H1 (cell line): ENCODE data around the gene DEFB126. TPM values are rescaled to one million over a fixed set of nuclear protein-coding genes. Genes with fewer than 3 reads are reported as not detected.

Experiments
- CTCF ChIA-PET: fragments of 300-600 bp; sonication (Branson Sonifier 250); formaldehyde crosslinking; loops from one replicate; lab custom pipeline; 2021; ENCODE audit not compliant: partially characterized antibody; lab: Charles Lee
- POLR2A ChIA-PET: fragments of 300-600 bp; sonication (Branson Sonifier 250); formaldehyde crosslinking; loops from one replicate; lab custom pipeline; 2021; ENCODE audit warnings: inconsistent platforms; ENCODE audit not compliant: partially characterized antibody; lab: Charles Lee
- DNase-seq, 2 experiments: peaks; one replicate each; pipeline versions ENCODE4 v3.0.0 to v3.0.0-alpha.2; 2010 to 2022; ENCODE audit warnings: low spot score in 2 of 2, low read depth in 1 of 2, mixed read lengths in 1 of 2
- FAIRE-seq: peaks from 2 replicates; lab custom pipeline; 2011; peaks lifted over from hg19 to GRCh38; lab: Jason Lieb, UNC
- H2AFZ ChIP-seq: 2 replicates; pipeline ENCODE4 v1.8.1; 2012; ENCODE audit warnings: low read length, inconsistent platforms
- H2AK5ac ChIP-seq: 2 replicates; pipeline ENCODE4 v1.6.1; 2013; ENCODE audit warnings: low read depth, low read length
- H2BK120ac ChIP-seq: replicated peaks from 2 replicates; pipeline ENCODE3; 2013; ENCODE audit warnings: low read depth, low read length, inconsistent platforms
- H2BK12ac ChIP-seq: 2 replicates; pipeline ENCODE4 v1.6.1; 2013; ENCODE audit warnings: low read depth, low read length
- H2BK15ac ChIP-seq: 2 replicates; pipeline ENCODE4 v1.6.1; 2013; ENCODE audit warnings: low read length
- H2BK20ac ChIP-seq: 2 replicates; pipeline ENCODE4 v1.6.1; 2013; ENCODE audit warnings: low read length
- H2BK5ac ChIP-seq: 2 replicates; pipeline ENCODE4 v1.6.1; 2013; ENCODE audit warnings: low read depth, low read length
- H3K14ac ChIP-seq: 2 replicates; pipeline ENCODE4 v1.6.1; 2013; ENCODE audit warnings: inconsistent platforms; ENCODE audit not compliant: insufficient read length
- H3K18ac ChIP-seq: 2 replicates; pipeline ENCODE4 v1.6.1; 2013; ENCODE audit warnings: low read length; ENCODE audit errors: extremely low read depth
- H3K23ac ChIP-seq: 2 replicates; pipeline ENCODE4 v1.6.1; 2013; ENCODE audit warnings: inconsistent platforms; ENCODE audit not compliant: insufficient read length
- H3K23me2 ChIP-seq: 2 replicates; pipeline ENCODE4 v1.6.1; 2013; ENCODE audit warnings: low read depth, low read length
- H3K27ac ChIP-seq: 2 replicates; pipeline ENCODE4 v1.6.1; 2011; ENCODE audit warnings: low read depth, low read length, inconsistent platforms
- H3K27me3 ChIP-seq, 4 experiments: replicated peaks in 1 of 4; 1 replicate in 1 of 4; 2 replicates in 3 of 4; pipeline versions ENCODE4 v1.6.1 to v1.8.1; 2011 to 2013; ENCODE audit warnings: low read length in 3 of 4, mild to moderate bottlenecking in 3 of 4, inconsistent platforms in 2 of 4, mixed read lengths in 2 of 4, moderate library complexity in 1 of 4; ENCODE audit not compliant: control insufficient read depth in 3 of 4, insufficient read depth in 3 of 4; ENCODE audit errors: extremely low read depth in 1 of 4
- H3K36me3 ChIP-seq, 4 experiments: 2 replicates each; pipeline versions ENCODE4 v1.6.1 to v1.8.1; 2011 to 2013; ENCODE audit warnings: mild to moderate bottlenecking in 4 of 4, low read length in 3 of 4, moderate library complexity in 2 of 4, control low read depth in 1 of 4, inconsistent platforms in 1 of 4; ENCODE audit not compliant: insufficient read depth in 4 of 4, control insufficient read depth in 2 of 4
- H3K4ac ChIP-seq: replicated peaks from 2 replicates; pipeline ENCODE3; 2013; ENCODE audit warnings: low read length, low read depth, mixed read lengths, inconsistent platforms; ENCODE audit not compliant: insufficient read length
- H3K4me1 ChIP-seq, 4 experiments: replicated peaks in 1 of 4; 1 replicate in 1 of 4; 2 replicates in 3 of 4; pipeline versions ENCODE4 v1.6.1 to v1.8.1; 2011 to 2013; ENCODE audit warnings: low read length in 3 of 4, inconsistent platforms in 2 of 4, mixed read lengths in 1 of 4; ENCODE audit not compliant: insufficient read depth in 4 of 4, control insufficient read depth in 3 of 4
- H3K4me2 ChIP-seq, 2 experiments: 2 replicates each; pipeline versions ENCODE4 v1.6.1 to v1.8.1; 2011 to 2013; ENCODE audit warnings: low read depth in 2 of 2, low read length in 2 of 2, control low read depth in 1 of 2, inconsistent platforms in 1 of 2, mild to moderate bottlenecking in 1 of 2; ENCODE audit not compliant: insufficient read depth in 1 of 2
- H3K4me3 ChIP-seq, 4 experiments: fragments of 200-600, 300-600 bp in 1 of 4; sonication (generic), shearing (Covaris generic), sonication (Bioruptor Twin) in 1 of 4; 2 replicates each; pipeline versions ENCODE4 v1.5.1 to v1.8.1; 2011 to 2016; ENCODE audit warnings: low read length in 4 of 4, low read depth in 3 of 4, control low read depth in 2 of 4, inconsistent platforms in 2 of 4, mild to moderate bottlenecking in 2 of 4, mixed read lengths in 1 of 4, moderate library complexity in 1 of 4; ENCODE audit not compliant: insufficient read depth in 2 of 4; ENCODE audit errors: extremely low read depth in 1 of 4
- H3K56ac ChIP-seq: replicated peaks from 2 replicates; pipeline ENCODE3; 2013; ENCODE audit warnings: low read depth, mild to moderate bottlenecking, mixed read lengths, low read length, inconsistent platforms; ENCODE audit not compliant: insufficient read length
- H3K79me1 ChIP-seq: 2 replicates; pipeline ENCODE4 v1.6.1; 2013; ENCODE audit warnings: low read depth, low read length, control low read depth
- H3K79me2 ChIP-seq, 2 experiments: 2 replicates each; pipeline versions ENCODE4 v1.6.1 to v1.8.1; 2012 to 2013; ENCODE audit warnings: low read length in 2 of 2, mild to moderate bottlenecking in 2 of 2, inconsistent platforms in 1 of 2; ENCODE audit not compliant: insufficient read depth in 2 of 2, control insufficient read depth in 1 of 2
- H3K9ac ChIP-seq, 4 experiments: replicated peaks in 1 of 4; 1 replicate in 1 of 4; 2 replicates in 3 of 4; pipeline versions ENCODE4 v1.6.1 to v1.8.1; 2011 to 2013; ENCODE audit warnings: low read depth in 3 of 4, low read length in 3 of 4, control low read depth in 2 of 4, mild to moderate bottlenecking in 2 of 4, moderate library complexity in 2 of 4, inconsistent platforms in 1 of 4; ENCODE audit errors: extremely low read depth in 1 of 4
- H3K9me3 ChIP-seq, 2 experiments: 2 replicates each; pipeline versions ENCODE4 v1.6.1 to v1.8.1; 2012 to 2013; ENCODE audit warnings: mild to moderate bottlenecking in 2 of 2, moderate library complexity in 2 of 2, control low read depth in 1 of 2, inconsistent platforms in 1 of 2, low read depth in 1 of 2, low read length in 1 of 2, mixed read lengths in 1 of 2; ENCODE audit not compliant: insufficient read depth in 2 of 2
- H4K20me1 ChIP-seq, 2 experiments: replicated peaks in 1 of 2; 2 replicates each; pipeline versions ENCODE3 to v1.8.1; 2011 to 2013; ENCODE audit warnings: inconsistent platforms in 2 of 2, low read length in 2 of 2, mild to moderate bottlenecking in 1 of 2; ENCODE audit not compliant: insufficient read depth in 2 of 2, control insufficient read depth in 1 of 2
- H4K5ac ChIP-seq: 2 replicates; pipeline ENCODE4 v1.6.1; 2013; ENCODE audit warnings: low read length, low read depth, mixed read lengths, inconsistent platforms; ENCODE audit not compliant: insufficient read length
- H4K8ac ChIP-seq: 2 replicates; pipeline ENCODE4 v1.8.0; 2013; ENCODE audit warnings: mild to moderate bottlenecking, moderate library complexity, low read length, inconsistent platforms; ENCODE audit not compliant: insufficient read depth; ENCODE audit errors: extremely low read depth
- H4K91ac ChIP-seq: replicated peaks from 2 replicates; pipeline ENCODE3; 2013; ENCODE audit warnings: low read length, mixed read lengths, inconsistent platforms; ENCODE audit not compliant: insufficient read length
- SP4 ChIP-seq: IDR thresholded peaks from 2 replicates; pipeline ENCODE4 v1.6.1; 2012; ENCODE audit warnings: low read length, inconsistent platforms
- WGBS, 2 experiments: shearing (Covaris generic) in 1 of 2; methylation state at CpG; one replicate each; pipeline versions ENCODE4 v1.1.6 to v1.1.7; 2013 to 2015; ENCODE audit warnings: low lambda C conversion rate in 2 of 2, mixed read lengths in 2 of 2, inconsistent platforms in 1 of 2, low coverage in 1 of 2, missing lambda C conversion rate in 1 of 2; ENCODE audit not compliant: insufficient replicate concordance in 2 of 2, insufficient coverage in 1 of 2, insufficient read length in 1 of 2; ENCODE audit errors: extremely low coverage in 1 of 2, missing lambda C conversion rate in 1 of 2; 5-methylcytosine and 5-hydroxymethylcytosine counted together
- polyA plus RNA-seq, 7 experiments: library from polyadenylated mRNA; depleted of rRNA in 3 of 7; stranded (reverse) in 5 of 7; unstranded in 2 of 7; fragments of >200 nt in 5 of 7; fragments of 200-250 nt in 2 of 7; gene quantifications; 1 replicate in 5 of 7; 2 replicates in 1 of 7; 4 replicates in 1 of 7; pipeline versions ENCODE4 v1.2.1 to v1.2.3, GENCODE V29; 2011 to 2013; ENCODE audit warnings: missing spikeins in 2 of 7, mixed read lengths in 2 of 7
- total RNA-seq: library from RNA; stranded (reverse); fragmentation: NEBNext Ultra II Directional; extraction: Animal tissue kit (Norgen Biotek cat#: 25700); gene quantifications from 2 replicates; pipeline ENCODE4 v1.2.1, GENCODE V29; 2021

Gene DEFB126
- total and polyA plus RNA-seq, 2 of the 8 experiments (the other 6 are each of a cell fraction or from before 2014, with no cell fraction given): not detected

- Histone ChIP-seq H2BK15ac (no peak within 1 kb of the TSS), H3K79me2 (no peaks in the 10 kb centered on the region), H4K20me1 (no peaks in the 10 kb centered on the region), H3K27me3 (no peaks in the 10 kb centered on the region), H3K4ac (no peak within 1 kb of the TSS), H3K4me2 (no peak within 1 kb of the TSS), H3K9ac (no peak within 1 kb of the TSS), H3K4me3 (no peak within 1 kb of the TSS), H3K23me2 (no peaks in the 10 kb centered on the region), H3K9me3 (peaks cover 44 to 52% of the 10 kb centered on the region in 2 experiments), H3K23ac (no peak within 1 kb of the TSS), H3K4me1 (no peaks in the 10 kb centered on the region), H2AFZ (no peak within 1 kb of the TSS), H4K5ac (no peak within 1 kb of the TSS), H3K79me1 (no peaks in the 10 kb centered on the region), H3K14ac (no peak within 1 kb of the TSS), H3K27ac (no peak within 1 kb of the TSS), H2BK12ac (no peak within 1 kb of the TSS), H3K56ac (no peak within 1 kb of the TSS), H4K8ac (no peak within 1 kb of the TSS), H3K36me3 (no peaks in the 10 kb centered on the region), H3K18ac (no peak within 1 kb of the TSS), H2BK20ac (no peak within 1 kb of the TSS), H2BK5ac (no peak within 1 kb of the TSS), H2AK5ac (no peak within 1 kb of the TSS), H2BK120ac (no peak within 1 kb of the TSS), H4K91ac (no peak within 1 kb of the TSS)
- POLR2A ChIA-PET: no interaction called here
- 58% methylated on average over 7 of the region's 7 CpGs; no CpG with 5 or more reads in 1 of the 2 experiments for WGBS, 2 experiments
- DNase-seq: no peak
- FAIRE-seq: no peak
- CTCF ChIA-PET: no interaction called here
- TF ChIP-seq SP4: no peak
Observed at GRCh38 chr20:189611-190010, 47.2 kb downstream of the DEFB126 start, which contains the start of gene DEFB128. DEFB128 (minus strand) TSS chr20:189711; CDS start chr20:189623, 88 bp downstream.
